ENCODE measurements around the gene GPLD1. TPM values are rescaled to one million over a fixed set of nuclear protein-coding genes. Genes with fewer than 3 reads are reported as not detected.

Gene GPLD1
- total RNA-seq, 1 donor from 2014 or later: 0.13 TPM

DNA sequence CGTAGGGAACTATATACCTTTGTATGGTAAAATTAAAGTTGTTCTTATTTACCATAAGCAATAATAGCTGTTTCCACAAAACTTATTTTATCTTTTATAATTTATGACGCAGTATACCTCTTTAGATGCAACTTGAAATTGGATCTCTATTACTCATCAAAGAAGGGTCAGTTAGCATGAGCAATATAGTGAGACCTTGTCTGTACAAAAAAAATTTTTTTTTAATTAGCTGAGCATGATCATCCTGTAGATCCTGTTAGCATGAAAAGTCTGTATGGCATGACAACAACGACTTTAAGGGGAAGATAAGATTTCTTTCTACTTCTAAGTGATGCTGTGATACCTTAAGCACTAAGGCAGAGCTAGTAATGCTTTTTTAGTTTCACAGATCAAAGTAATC lies 11.3 kb upstream of the GPLD1 start:
- no peak for DNase-seq (ENCODE audit: low read depth in 2 of 2)

DNA sequence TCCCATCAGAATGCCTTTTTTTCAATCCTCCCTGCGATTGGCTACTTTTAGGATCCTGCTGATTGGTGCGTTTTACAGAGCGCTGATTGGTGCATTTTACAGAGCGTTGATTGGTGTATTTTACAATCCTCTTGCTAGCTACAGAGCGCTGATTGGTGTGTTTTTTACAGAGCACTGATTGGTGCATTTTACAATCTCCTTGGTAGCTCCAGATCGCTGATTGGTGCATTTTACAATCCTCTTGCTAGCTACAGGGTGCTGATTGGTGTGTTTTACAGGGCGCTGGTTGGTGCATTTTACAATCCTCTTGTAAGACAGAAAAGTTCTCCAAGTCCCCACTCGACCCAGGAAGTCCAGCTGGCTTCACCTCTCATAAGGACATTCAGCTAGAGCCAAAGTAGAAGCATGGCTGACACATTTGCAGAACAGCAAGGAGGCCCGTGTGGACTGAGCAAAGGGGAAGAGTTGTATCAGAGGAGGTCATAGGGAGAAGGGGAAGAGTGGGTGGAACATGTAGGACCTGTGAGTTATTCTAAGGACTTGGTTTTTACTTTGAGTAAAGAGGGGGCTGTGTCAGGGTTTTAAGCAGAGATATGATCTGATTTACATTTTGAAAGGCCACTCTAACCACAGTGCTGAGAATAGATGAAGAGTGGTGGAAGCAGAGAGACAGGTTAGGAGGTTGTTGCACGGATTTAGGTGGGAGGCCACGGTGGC lies 8.0 kb upstream of the GPLD1 start:
- DNase-seq (ENCODE audit: low read depth in 2 of 2): no peak

DNA sequence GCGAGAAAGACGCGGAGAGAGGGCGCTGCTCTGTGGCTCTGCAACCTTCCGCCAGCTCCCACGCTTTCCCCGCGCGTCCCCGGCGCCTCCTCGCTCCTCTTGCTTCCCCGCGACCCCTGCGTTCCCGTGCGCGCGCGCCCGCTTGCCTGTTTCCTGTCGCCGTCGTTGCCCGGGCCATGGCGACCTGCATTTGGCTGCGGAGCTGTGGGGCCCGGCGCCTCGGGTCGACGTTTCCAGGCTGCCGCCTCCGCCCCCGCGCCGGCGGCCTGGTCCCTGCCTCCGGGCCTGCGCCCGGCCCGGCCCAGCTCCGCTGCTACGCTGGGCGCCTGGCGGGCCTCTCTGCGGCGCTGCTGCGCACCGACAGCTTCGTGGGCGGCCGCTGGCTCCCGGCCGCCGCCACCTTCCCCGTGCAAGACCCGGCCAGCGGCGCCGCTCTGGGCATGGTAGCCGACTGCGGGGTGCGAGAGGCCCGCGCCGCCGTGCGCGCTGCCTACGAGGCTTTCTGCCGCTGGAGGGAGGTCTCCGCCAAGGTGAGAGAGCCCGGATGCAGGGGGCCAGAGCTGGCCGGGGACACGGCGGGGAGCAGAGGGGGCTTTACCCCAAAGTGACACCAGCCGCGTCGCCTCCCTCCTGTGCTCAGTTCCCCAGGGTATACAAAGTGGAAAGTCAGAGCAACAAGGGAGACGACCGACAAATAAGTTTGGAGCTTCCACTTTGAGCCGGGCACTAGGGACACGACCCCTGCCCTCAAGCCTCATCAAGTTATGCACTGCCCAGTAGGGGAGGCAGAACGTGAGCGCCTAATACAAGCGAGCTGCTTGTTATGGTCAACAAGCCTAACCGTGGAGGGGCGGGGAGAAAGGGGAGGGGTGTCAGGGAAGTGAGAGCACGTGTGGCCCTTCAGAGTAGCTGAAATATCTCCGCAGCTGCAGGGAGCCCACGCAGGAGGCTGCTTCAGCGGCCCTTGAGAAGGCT lies 5.7 kb upstream of the GPLD1 start, which contains the start of gene ALDH5A1:
Gene ALDH5A1, plus strand, starts transcription at position 149 of the 975 bp plus-strand sequence. Its CDS starts 28 bp downstream, at position 177.
- peak; percentile 22 to 64 for DNase-seq (ENCODE audit: low read depth in 2 of 2)

DNA sequence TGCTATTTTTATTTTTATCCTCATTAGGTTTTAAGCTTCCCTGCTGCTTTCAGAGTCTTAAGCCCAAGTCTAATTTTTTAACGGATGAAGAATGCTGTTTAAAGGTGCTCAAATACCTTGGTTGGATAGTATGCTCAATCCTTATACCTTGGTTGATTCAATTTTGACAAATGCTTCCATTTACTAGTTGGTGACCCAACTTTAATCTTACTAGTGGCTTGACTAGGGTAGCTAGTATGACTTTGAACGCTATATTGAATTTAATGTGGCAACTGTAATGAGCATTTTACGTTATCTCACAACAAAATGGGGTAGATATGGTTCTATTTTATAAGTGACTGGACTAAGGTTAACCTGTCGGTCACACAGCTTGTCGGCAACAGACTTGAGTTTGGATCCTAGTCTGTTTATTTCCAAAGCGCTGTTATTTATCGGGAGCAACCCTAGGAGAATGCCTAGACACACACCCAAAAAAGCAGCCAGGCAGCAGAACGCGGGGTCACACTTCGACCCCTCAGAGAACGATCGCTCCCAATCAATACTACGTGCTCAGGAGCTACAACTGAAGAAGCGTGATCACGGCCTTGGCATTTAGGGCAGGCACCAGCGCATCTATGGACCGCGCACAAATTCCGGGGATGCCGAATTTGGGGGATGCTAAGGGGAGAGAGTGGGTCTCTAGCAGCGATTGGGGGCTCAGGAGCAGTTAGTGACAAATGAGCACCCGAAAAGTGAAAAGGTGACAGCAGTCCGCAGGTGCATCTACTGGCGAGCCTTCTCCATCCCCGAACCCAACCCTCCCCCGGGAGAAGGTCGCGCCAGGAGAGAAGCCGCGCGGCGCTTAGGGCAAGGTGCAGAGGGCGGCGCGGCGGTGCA lies 4.8 kb upstream of the GPLD1 start:
- DNase-seq (ENCODE audit: low read depth in 2 of 2): no peak

DNA sequence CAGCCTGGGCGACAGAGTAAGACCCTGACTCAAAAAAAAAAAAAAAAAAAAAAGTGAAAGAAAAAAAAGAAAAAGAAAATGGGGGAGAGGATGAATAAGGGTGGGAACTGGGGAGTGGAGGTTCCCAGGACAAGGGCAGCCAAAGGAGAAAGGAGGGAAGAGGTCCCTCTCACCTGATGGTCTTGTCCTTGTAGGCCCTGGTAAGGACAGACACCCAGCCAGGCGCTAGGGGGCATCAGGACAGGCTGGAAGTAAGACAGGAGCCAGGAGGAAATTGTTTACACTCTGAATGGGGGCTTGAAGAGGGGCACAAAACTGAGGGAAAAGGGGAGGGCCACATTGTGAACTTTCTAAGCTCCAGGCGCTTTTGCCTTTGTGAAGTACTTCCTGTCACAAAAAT lies 3.1 kb upstream of the GPLD1 start:
- peak in 1 of 2 donors; percentile 38 for DNase-seq (ENCODE audit: low read depth in 2 of 2)

DNA sequence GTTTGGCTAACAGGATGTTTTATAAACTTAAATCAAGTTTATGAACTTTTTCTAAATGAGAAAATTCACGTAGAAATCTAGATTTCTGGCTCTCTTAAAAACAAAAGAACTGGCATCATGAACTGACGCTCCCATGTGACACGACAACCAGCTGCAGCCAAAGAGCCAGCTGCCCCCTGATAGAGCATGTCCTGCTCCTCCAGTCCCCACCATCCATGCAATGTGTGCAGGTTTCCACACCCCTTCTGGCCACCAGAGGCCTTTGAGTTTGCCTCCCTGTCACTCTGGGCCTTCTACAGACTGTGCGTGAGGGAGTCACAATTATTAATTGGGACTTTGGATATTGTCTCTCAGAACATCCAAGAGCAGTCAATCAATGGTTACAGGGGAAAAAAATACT lies 1.6 kb upstream of the GPLD1 start:
- DNase-seq (ENCODE audit: low read depth in 2 of 2): no peak

DNA sequence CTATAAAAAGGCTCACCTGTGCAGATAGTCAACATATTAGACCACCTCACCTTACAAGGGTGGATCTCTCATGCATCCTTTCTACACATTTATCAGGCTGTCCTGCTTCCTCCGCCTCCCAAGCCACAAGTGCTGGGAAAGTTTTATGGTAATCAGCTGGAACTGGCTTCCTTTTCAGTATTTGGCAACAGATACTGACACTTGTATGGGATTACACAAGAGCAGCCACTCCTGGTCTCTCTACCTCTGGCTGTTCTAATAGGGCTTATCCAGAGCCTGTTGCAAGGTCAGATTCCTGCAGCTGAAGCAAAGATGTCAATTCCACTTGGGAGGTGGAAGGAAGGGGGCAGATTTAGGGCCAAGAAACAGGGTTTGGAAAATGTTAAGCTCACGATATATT lies 503 bp upstream of the GPLD1 start:
- DNase-seq (ENCODE audit: low read depth in 2 of 2): no peak

DNA sequence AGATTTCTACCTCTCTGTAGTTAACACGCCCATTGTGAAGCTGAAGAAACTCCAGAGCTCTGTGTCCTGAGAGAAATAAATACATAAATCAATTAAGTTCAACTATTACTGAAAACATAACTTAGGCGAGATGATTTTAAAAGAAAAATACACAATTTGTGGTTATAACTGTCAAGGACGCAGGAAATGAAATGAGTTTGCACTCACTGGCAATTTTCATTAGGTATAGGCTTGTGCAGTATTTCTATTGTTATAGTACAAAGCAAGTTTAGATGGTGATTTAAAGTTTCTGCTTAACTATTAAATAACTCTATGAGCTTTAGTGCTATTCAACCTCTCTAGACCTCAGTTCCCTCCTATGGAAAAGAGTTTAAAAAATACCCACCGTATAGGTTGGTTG lies 3.3 kb downstream of the GPLD1 start:
- no peak for DNase-seq (ENCODE audit: low read depth in 2 of 2)

DNA sequence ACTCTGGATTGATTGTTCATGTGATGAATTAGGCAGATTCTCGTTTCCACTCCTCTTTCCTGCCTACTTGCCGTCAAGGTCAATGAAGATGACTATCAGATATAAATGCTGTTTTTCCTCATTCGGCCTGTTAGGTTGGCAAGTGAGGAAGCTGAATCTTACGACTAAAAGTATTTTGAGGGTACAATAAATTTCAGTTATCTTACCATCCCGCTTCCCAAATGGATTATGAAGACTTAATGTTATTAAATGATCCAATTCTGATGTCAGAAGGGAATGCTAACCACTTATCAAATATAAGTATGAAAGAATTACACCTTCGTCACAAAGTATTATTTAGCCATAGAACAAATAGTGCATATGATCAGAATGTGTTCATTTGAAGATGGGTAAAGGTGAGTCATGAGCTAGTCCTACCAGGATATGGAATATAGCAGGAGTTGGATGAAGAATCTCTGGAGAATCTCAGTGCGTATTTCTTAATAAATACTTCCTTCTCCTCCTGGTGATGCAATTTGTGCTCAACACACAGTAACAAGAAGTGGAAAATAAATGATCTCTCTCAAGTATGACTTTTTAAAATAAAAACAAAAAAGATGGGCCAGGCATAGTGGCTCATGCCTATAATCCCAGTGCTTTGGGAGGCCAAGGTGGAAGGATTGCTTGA lies 4.6 kb downstream of the GPLD1 start:
- no peak for DNase-seq (ENCODE audit: low read depth in 2 of 2)

DNA sequence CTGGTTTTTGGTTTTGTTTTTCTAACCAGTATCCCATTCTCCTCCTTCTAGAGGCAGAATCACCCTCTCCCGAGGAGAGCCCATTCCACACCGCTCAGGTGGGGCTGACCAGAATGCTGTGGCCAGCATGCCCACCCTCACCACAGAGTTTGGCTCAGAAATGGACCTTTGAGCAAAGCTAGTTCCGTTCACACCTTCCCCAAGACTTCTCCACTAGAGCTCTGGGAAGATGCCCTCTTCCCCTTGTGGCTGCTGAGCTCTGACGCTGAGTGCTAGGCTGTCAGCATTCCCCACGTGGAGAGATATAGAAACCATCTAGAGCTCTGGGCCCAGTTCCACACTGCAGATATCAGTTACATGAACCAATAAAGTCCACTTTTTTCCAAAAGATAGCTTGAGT lies 7.9 kb downstream of the GPLD1 start:
- DNase-seq (ENCODE audit: low read depth in 2 of 2): no peak

DNA sequence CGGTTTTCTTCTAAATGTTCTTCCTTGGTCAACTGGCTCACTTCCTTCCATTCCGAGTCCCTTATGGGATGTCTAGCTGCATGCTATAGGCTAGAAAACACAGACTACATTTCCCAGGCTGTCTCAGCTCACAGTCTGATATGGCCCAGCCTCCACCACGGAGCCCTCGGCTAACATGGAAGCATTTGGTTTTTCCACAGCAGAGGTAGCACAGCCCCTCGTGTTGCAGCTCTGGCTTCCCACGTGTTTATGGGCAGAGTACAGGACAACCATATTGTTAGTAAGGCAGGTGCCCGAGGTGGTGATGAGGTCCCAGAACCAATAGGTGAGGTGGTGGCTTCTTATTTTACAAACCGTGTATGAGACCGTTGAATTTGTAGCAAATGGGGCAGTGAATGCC lies 8.7 kb downstream of the GPLD1 start:
- DNase-seq (ENCODE audit: low read depth in 2 of 2): no peak

DNA sequence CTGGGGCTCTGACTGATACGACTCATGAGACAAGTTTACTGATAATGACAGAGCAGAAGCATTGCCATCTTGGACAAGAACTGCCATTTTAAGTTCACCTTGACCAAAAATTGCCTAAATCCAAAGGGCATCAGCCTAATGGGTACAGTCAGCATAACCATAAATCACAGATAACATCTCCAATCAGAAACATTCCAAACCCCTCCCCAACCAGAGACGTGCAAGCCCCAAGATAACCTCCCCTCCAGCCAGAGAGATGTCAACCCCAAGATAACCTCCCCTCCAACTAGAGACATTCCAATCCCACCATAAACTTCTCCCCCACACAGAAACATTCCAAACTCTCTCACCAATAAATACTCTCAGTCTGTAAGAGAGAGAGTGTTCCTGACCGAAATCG lies 10.5 kb downstream of the GPLD1 start:
- no peak for DNase-seq (ENCODE audit: low read depth in 2 of 2)

DNA sequence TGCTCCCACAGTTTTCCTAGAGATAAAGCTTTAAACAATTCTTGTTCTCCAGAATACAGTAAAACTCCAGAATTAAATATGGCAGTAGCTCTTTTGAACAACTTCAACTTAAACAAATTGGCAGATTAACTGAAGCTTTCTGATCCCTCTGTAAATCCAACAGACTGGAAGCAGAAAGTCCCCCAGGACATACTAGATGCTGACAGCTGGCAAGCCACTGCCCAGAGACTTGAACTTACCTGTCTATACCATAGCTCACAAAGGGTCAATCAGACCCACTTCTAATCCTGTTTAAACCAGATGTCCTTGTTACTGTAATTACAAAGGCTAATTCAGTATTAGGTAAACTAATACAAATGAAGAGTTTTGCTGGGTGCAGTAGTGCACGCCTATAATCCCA lies 12.3 kb downstream of the GPLD1 start:
- DNase-seq (ENCODE audit: low read depth in 2 of 2): no peak

DNA sequence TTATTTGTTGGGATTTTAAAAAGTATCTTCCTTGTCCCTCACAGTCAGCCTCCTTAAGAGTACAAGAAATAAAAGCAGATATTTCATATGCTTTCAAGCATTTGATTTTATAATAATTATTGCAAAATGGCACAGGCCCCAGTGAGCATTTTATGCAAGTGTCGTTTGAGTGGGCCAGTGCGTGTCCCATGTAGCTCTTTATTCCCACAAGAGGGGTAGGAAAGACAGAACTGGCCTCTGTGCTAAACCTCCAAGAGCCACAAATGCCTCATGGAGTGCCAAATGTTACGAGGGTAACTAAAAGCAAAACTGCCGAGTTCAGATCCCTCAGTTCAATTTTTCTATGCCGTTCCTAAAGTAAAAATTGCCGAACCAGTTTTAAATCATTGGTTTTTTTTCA lies 12.7 kb downstream of the GPLD1 start:
- no peak for DNase-seq (ENCODE audit: low read depth in 2 of 2)

DNA sequence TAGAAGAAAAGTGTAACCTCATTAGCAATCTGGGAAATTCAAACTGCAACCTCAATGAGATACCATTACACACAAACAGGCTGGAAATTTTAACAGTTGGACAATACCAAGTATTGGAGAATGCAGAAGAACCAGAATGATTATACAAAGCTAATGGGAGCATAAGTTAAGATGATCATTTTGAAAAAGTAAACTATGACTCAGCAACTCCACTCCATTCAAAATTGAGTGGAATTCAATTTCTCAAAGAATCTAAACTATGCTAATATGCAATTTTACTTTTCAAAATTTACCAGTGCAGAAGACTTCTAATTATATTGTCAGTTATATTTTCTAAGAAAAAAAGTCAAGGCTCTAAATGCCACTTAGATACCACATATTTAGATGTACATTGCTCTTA lies 17.2 kb downstream of the GPLD1 start:
- DNase-seq (ENCODE audit: low read depth in 2 of 2): no peak

DNA sequence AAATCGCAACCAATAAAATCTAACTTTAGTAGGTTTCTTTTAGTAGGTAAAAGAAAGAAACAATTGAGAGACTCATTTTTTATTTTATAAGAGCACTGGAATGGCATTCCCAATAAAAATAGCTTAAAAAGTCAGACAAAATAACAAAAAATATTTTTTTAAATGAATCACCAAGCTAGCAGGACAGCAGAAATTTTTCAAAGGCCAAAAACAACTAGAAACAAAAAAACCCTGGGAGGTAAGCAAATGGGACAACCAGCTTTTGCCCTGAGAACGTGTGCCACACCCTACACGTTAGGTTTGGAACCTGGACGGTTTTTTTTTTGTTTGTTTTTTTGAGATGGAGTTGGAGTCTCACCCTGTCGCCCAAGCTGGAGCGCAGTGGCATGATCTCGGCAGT lies 19.6 kb downstream of the GPLD1 start:
- DNase-seq (ENCODE audit: low read depth in 2 of 2): no peak

DNA sequence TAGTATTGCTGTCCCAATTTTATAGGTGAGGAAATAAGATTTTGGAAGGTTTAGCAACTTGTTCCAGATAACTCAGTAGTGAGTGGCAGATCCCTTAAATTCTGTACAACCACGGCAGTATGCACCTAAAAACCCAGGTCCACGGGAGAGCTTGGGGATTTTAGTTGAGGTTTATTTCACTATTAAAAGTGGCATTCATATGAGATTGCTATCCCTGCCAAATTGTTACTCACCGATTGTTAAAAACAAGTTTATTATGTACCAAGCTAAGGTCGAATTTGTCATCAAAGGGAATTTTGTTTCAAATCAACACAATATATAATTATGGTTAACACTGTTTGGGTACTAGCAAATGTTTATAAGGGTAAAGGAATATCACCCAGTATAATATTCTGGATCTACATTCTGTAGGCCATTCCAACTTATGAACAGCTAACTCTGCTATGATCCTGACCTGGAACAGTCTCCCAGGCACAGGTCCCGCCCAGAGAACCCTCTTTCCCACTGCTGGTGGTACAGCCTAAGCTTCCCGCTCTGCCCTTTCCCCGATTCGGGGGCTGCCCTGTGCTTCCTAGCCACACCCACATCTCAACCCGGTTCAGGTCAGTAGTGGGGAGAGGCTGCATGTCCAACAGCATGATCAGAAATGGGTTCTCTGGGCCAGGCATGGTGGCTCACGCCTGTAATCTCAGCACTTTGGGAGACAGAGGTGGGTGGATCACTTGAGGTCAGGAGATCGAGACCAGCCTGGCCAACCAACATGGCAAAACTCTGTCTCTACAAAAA lies 24.9 kb downstream of the GPLD1 start:
- DNase-seq (ENCODE audit: low read depth in 2 of 2): no peak

DNA sequence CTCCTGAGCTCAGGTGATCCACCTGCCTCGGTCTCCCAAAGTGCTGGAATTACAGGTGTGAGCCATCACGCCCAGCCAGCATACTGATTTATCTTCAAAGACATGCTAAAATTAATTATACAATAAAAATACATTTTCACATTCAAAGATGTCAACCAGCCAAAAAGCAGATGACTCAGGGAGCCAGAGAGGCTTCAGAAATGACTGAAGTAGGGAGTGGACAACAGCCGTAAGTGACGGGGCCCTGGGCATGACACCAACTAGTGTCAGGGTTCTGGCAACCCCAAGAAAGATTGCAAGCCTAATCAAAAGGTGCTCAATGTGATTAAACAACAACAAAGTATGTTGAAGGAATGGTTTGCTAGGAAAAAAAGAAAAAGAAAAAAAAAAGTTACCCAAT lies 28.4 kb downstream of the GPLD1 start:
- no peak for DNase-seq (ENCODE audit: low read depth in 2 of 2)

DNA sequence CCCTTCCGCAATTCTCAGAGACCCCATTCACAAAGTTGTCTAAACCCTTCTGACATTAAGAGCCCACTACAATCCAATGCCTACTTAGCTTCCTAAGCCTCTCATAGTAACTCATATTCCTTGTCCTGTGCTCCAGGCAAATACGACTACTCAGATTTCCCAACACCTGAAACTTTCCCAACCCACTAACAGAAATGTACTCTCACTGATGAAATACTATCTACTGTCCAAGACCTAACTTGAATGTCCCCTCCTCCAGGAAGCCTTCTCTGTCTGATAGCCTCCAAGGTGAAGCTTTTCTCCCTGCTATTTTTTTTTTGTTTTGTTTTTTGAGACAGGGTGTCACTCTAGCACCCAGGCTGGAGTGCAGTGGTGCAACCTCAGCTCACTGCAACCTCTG lies 30.4 kb downstream of the GPLD1 start:
- no peak for DNase-seq (ENCODE audit: low read depth in 2 of 2)

DNA sequence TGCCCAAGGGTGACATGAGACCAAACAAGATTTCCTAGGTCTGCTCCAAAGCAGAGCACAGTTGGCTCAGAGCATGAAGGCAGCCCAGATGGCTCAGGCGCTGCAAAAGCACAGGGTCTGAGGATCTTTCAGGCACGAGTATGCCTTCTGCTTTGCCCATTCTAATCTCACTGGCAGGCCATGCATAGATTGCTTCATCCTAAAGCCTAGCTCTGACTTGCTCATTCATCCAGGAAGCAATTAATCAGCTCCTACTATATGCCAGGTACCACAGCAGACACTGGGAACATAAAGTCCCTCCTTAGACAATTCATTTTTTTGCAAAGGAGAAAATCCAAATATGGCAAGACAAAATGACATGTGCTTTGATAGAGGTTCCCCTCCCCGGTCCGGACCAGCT lies 31.2 kb downstream of the GPLD1 start:
- DNase-seq (ENCODE audit: low read depth in 2 of 2): no peak

All from dermis microvascular lymphatic vessel endothelial cell (primary cell).